ENCODE results near the gene MKRN2OS. TPM values are rescaled to one million over a fixed set of nuclear protein-coding genes. Genes with fewer than 3 reads are reported as not detected.

The MKRN2OS gene
- total RNA-seq, 2 experiments from 2014 or later, result not detected

GRCh38 chr3:12571986-12572385 is 26.7 kb upstream of the MKRN2OS start:
- peaks cover 79% of the 10 kb centered on the region for H3K36me3 ChIP-seq (ENCODE audit: insufficient read depth, low read length)

DNA sequence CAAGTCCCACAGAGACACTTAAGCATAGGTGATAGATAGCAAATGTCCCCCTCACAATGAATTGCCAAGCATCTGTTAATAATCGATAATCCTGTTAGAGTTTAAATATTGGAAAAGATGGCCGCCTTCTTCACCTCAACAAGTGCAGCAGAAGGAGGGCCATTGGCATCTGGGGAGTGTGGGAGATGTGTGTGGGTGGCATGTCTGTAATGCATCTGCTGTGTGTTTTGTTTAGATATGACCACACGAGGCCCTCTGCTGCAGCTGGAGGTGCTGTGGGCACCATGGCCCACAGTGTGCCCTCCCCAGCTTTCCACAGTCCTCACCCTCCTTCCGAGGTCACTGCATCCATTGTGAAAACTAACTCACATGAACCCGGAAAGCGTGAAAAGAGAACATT is 24.5 kb upstream of the MKRN2OS start:
- Mint-ChIP-seq H3K27me3 (no peaks in the 10 kb centered on the region), H3K27ac (no peak overlapping the region), H3K9me3 (peaks cover 6% of the 10 kb centered on the region), H3K36me3 (ENCODE audit: low read depth) (peaks cover 92% of the 10 kb centered on the region), H3K4me1 (ENCODE audit: low read depth) (peaks cover 13% of the 10 kb centered on the region), H3K4me3 (no peak overlapping the region)
- H3K9me3 ChIP-seq (ENCODE audit: control insufficient read depth in 1 of 2, insufficient read depth in 1 of 2, low read length in 2 of 2), result peaks cover 8 to 19% of the 10 kb centered on the region in 2 experiments
- H3K27ac ChIP-seq (ENCODE audit: low read depth in 1 of 2, low read length in 2 of 2), result no peak overlapping the region
- no peaks in the 10 kb centered on the region for H3K27me3 ChIP-seq (ENCODE audit: control insufficient read depth in 1 of 2, insufficient read depth in 2 of 2, low read length in 2 of 2)
- CTCF ChIA-PET, result no interaction called here
- ATAC-seq (ENCODE audit: poor library complexity) (no peak), DNase-seq (no peak)
- peaks cover 64% of the 10 kb centered on the region for H3K36me3 ChIP-seq (ENCODE audit: insufficient read depth, low read length)
- H3K4me1 ChIP-seq (ENCODE audit: insufficient read depth, low read length), result no peaks in the 10 kb centered on the region
- intact Hi-C loops (cut with DNase I, micrococcal nuclease), result no loop called here
- TF ChIP-seq, protein P1, sequence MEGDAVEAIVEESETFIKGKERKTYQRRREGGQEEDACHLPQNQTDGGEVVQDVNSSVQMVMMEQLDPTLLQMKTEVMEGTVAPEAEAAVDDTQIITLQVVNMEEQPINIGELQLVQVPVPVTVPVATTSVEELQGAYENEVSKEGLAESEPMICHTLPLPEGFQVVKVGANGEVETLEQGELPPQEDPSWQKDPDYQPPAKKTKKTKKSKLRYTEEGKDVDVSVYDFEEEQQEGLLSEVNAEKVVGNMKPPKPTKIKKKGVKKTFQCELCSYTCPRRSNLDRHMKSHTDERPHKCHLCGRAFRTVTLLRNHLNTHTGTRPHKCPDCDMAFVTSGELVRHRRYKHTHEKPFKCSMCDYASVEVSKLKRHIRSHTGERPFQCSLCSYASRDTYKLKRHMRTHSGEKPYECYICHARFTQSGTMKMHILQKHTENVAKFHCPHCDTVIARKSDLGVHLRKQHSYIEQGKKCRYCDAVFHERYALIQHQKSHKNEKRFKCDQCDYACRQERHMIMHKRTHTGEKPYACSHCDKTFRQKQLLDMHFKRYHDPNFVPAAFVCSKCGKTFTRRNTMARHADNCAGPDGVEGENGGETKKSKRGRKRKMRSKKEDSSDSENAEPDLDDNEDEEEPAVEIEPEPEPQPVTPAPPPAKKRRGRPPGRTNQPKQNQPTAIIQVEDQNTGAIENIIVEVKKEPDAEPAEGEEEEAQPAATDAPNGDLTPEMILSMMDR (IDR thresholded peaks at IDR 0.05), result no peak
- POLR2A ChIA-PET, result interaction anchor here (0.5 kb wide), 1 partner anchor 10 kb away, joined by 3 read pairs; no protein-coding TSS in a partner anchor
- H3K4me3 ChIP-seq (ENCODE audit: low read length), result no peak overlapping the region

More at GRCh38 chr3:12571986-12572385, 26.7 kb upstream of the MKRN2OS start:
- ATAC-seq (ENCODE audit: poor library complexity) (no peak), DNase-seq (no peak)
- ChIA-PET CTCF (no interaction called here), POLR2A (no interaction called here)
- Histone ChIP-seq H3K9me3 (ENCODE audit: control insufficient read depth in 1 of 2, insufficient read depth in 1 of 2, low read length in 2 of 2) (peaks cover 0 to 14% of the 10 kb centered on the region in 2 experiments), H3K27ac (ENCODE audit: low read depth in 1 of 2, low read length in 2 of 2) (no peak overlapping the region), H3K4me3 (ENCODE audit: low read length) (no peak overlapping the region), H3K27me3 (ENCODE audit: control insufficient read depth in 1 of 2, insufficient read depth in 2 of 2, low read length in 2 of 2) (no peaks in the 10 kb centered on the region), H3K4me1 (ENCODE audit: insufficient read depth, low read length) (no peaks in the 10 kb centered on the region)
- Mint-ChIP-seq H3K27me3 (no peaks in the 10 kb centered on the region), H3K9me3 (no peaks in the 10 kb centered on the region), H3K4me3 (no peak overlapping the region), H3K36me3 (ENCODE audit: low read depth) (peaks cover 95% of the 10 kb centered on the region), H3K4me1 (ENCODE audit: low read depth) (peaks cover 7% of the 10 kb centered on the region), H3K27ac (no peak overlapping the region)
- intact Hi-C loops (cut with DNase I, micrococcal nuclease), result no loop called here
- TF ChIP-seq, protein P1 (IDR thresholded peaks at IDR 0.05), result no peak

GRCh38 chr3:12568747-12569146 is 23.4 kb upstream of the MKRN2OS start:
- CTCF ChIA-PET, result no interaction called here
- Mint-ChIP-seq H3K27ac (no peak overlapping the region), H3K36me3 (ENCODE audit: low read depth) (peaks cover 88% of the 10 kb centered on the region), H3K9me3 (peaks cover 6% of the 10 kb centered on the region), H3K4me3 (no peak overlapping the region), H3K27me3 (no peaks in the 10 kb centered on the region), H3K4me1 (ENCODE audit: low read depth) (peaks cover 18% of the 10 kb centered on the region)
- intact Hi-C loops (cut with DNase I, micrococcal nuclease), result no loop called here
- H3K4me1 ChIP-seq (ENCODE audit: insufficient read depth, low read length), result no peaks in the 10 kb centered on the region
- POLR2A ChIA-PET, result no interaction called here
- no peak overlapping the region for H3K4me3 ChIP-seq (ENCODE audit: low read length)
- DNase-seq (no peak), ATAC-seq (ENCODE audit: poor library complexity) (no peak)
- TF ChIP-seq, protein P1 (IDR thresholded peaks at IDR 0.05), result no peak
- no peak overlapping the region for H3K27ac ChIP-seq (ENCODE audit: low read depth in 1 of 2, low read length in 2 of 2)
- H3K36me3 ChIP-seq (ENCODE audit: insufficient read depth, low read length), result peaks cover 55% of the 10 kb centered on the region
- no peaks in the 10 kb centered on the region for H3K27me3 ChIP-seq (ENCODE audit: control insufficient read depth in 1 of 2, insufficient read depth in 2 of 2, low read length in 2 of 2)
- H3K9me3 ChIP-seq (ENCODE audit: control insufficient read depth in 1 of 2, insufficient read depth in 1 of 2, low read length in 2 of 2), result peaks cover 8 to 19% of the 10 kb centered on the region in 2 experiments

Measured in CD4-positive, alpha-beta T cell (primary cell).